IPS-NIHi7 (cell line): Measurements from ENCODE around the gene EHMT1.
"Not testable (repeated sequence)": the region's sequence is repeated elsewhere in the genome, so short reads cannot be mapped to it uniquely, and the experiment has no call there.

ENCODE experiments used
- DNase-seq: peaks from one replicate; pipeline ENCODE4 v3.0.0; 2012; ENCODE audit warnings: mixed read lengths; ENCODE audit errors: extremely low spot score

Gene EHMT1

GRCh38 chr9:137716694-137717287, 98.0 kb downstream of the EHMT1 start:
- no peak for DNase-seq

- DNase-seq, result no peak
These were observed 99.0 kb downstream of the EHMT1 start for GRCh38 chr9:137717776-137718327.

GRCh38 chr9:137719194-137719593, 100.4 kb downstream of the EHMT1 start:
- no peak for DNase-seq

- DNase-seq, result no peak
These were observed 101.8 kb downstream of the EHMT1 start for GRCh38 chr9:137720571-137721110.

GRCh38 chr9:137721479-137721878, 102.7 kb downstream of the EHMT1 start:
- DNase-seq, result no peak

- DNase-seq, result no peak
These were observed 103.1 kb downstream of the EHMT1 start for GRCh38 chr9:137721899-137722298.

- DNase-seq, result no peak
These were observed 103.7 kb downstream of the EHMT1 start for GRCh38 chr9:137722481-137722880.

- not testable (repeated sequence) for DNase-seq
These were observed 104.6 kb downstream of the EHMT1 start for GRCh38 chr9:137723356-137723755.

- DNase-seq, result peak; percentile 94
These were observed 105.1 kb downstream of the EHMT1 start for GRCh38 chr9:137723783-137724445.

GRCh38 chr9:137724818-137725240, 106.0 kb downstream of the EHMT1 start:
- no peak for DNase-seq

- no peak for DNase-seq
These were observed 106.8 kb downstream of the EHMT1 start for GRCh38 chr9:137725598-137725997.

- DNase-seq, result not testable (repeated sequence)
These were observed 107.5 kb downstream of the EHMT1 start for GRCh38 chr9:137726336-137726735.

GRCh38 chr9:137726764-137727163, 108.0 kb downstream of the EHMT1 start:
- no peak for DNase-seq

- no peak for DNase-seq
These were observed 108.9 kb downstream of the EHMT1 start for GRCh38 chr9:137727716-137728115.

- DNase-seq, result no peak
These were observed 109.9 kb downstream of the EHMT1 start for GRCh38 chr9:137728444-137729311.

- DNase-seq, result no peak
These were observed 112.6 kb downstream of the EHMT1 start for GRCh38 chr9:137731216-137731946.

- peak; percentile 20 for DNase-seq
These were observed 113.4 kb downstream of the EHMT1 start for GRCh38 chr9:137731947-137732813.

GRCh38 chr9:137733429-137733828, 114.6 kb downstream of the EHMT1 start:
- no peak for DNase-seq

GRCh38 chr9:137734181-137734580, 115.4 kb downstream of the EHMT1 start:
- DNase-seq, result no peak

GRCh38 chr9:137738182-137738696, 119.4 kb downstream of the EHMT1 start:
- DNase-seq, result not testable (repeated sequence)
